HG03025 (cell line): ENCODE data around the gene TM9SF2.
"Not testable (repeated sequence)": the region's sequence is repeated elsewhere in the genome, so short reads cannot be mapped to it uniquely, and the experiment has no call there.

Experiments
- ATAC-seq: cut with Tn5 transposase; IDR thresholded peaks from one replicate; pipeline ENCODE4 v1.9.1; 2021; ENCODE audit warnings: mild to moderate bottlenecking, moderate library complexity; ENCODE audit not compliant: unreplicated experiment, low FRiP score

TM9SF2 gene

DNA sequence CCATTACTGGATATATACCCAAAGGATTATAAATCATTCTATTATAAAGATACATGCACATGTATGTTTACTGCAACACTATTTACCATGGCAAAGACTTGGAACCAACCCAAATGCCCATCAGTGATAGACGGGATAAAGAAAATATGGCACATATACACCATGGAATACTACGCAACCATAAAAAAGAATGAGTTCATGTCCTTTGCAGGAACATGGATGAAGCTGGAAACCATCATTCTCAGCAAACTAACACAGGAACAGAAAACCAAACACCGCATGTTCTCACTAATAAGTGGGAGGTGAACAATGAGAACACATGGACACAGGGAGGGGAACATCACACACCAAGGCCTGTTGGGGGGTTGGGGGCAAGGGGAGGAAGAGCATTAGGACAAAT lies 9.5 kb upstream of the TM9SF2 start:
- not testable (repeated sequence) for ATAC-seq

DNA sequence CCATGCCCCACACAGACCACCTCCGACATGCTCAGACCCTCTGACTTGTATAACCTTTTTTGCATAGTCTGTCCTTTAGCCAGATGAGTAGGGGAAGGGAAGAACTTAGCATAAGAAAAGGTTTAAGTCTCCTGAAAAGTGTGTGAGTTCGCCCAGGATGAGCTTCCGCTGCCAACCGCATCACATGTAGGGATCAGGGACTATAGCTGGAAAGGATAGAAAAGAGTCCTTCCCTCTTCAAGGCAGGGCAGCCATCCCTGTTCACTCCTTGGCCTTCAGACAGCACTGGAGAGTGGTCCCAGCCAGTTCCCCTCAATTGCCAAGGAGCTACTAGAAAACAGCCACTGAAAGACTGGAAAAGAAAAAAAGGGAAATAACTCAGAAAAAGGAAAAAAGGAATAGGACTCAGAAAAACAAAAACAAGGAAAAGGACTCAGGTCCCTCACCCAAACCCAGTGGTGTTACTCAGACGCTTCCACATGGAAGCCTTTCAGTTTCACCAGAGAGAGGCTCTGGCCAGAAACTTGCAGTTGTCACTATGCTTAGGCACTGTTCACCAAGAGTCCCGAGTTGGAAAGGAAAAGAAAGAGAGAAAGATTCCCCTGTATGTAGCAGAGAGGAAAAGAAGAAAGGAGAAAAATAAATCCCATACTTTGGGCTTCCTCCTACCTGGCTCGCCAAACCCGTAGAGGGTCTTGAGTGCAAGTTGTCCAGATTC lies 5.6 kb upstream of the TM9SF2 start:
- no peak for ATAC-seq

GRCh38 chr13:99496184-99497142 lies 4.8 kb upstream of the TM9SF2 start:
- ATAC-seq: peak; percentile 32

- ATAC-seq: peak; percentile 35
These were observed 2.8 kb upstream of the TM9SF2 start for GRCh38 chr13:99498171-99499161.

GRCh38 chr13:99500839-99501183 lies 461 bp upstream of the TM9SF2 start:
- ATAC-seq: peak; percentile 11

- no peak for ATAC-seq
These were observed 603 bp downstream of the TM9SF2 start for GRCh38 chr13:99501848-99502301.

GRCh38 chr13:99505814-99506269 lies 4.6 kb downstream of the TM9SF2 start:
- ATAC-seq: no peak

DNA sequence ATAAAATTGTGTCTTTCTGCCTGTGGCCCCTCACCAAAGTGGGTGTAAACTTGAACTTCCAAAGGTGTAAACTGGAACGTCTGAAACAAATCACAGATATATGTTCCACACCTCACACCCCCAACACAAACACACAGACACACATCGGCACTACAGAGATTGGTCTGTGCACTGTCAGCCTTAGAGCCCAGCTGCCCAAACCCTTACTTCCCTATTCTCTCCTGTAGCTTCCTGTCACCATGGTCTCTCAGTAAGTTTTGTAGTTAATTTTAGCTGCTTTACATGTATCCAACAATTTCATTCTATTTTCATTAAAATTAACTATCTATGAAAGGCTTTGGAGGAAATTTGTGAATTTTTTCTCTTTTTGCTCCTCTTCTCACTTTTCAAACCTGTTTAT lies 5.4 kb downstream of the TM9SF2 start:
- ATAC-seq: peak; percentile 68

GRCh38 chr13:99507054-99507453 lies 5.8 kb downstream of the TM9SF2 start:
- no peak for ATAC-seq

DNA sequence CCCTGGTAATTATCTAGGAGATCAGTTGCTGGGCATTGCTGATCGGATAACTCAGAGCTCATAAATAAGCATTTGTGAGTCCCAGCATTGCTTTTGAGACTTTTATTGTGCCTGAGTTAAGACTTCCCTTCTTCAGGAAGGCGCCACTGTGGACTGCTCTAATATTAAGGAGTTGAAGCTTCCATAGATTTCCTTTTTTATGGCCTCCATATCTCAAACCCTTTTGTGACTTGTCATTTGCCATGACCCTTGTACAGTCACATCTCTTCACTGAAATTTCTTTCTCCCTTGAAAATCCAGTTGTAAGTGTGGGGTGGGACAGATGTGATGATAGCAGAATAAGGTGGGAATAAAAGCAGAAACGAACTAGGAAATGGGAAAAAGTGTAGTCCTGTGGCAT lies 6.3 kb downstream of the TM9SF2 start:
- ATAC-seq: no peak

DNA sequence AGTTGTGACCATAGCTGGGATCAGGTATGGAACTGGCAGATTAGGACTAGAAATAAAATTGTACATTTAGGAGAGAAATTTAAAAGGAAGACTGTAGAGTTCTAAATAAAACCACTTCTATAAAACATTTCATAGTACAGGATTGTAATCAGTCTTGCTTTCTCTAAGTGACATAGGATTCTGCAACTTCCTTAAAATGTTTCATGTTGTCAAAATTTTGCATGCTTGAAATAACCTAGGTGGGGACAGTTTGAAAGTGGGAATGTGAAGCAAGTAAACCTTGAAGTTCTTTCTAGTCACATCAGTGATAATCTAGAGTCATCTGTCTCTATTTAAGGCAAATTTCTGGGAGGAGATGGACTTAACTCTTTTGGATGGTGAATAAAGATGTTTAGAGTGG lies 6.7 kb downstream of the TM9SF2 start:
- ATAC-seq: no peak

- no peak for ATAC-seq
These were observed 8.2 kb downstream of the TM9SF2 start for GRCh38 chr13:99509479-99509878.

GRCh38 chr13:99514801-99515200 lies 13.5 kb downstream of the TM9SF2 start:
- no peak for ATAC-seq

- no peak for ATAC-seq
These were observed 15.1 kb downstream of the TM9SF2 start for GRCh38 chr13:99516153-99516929.

DNA sequence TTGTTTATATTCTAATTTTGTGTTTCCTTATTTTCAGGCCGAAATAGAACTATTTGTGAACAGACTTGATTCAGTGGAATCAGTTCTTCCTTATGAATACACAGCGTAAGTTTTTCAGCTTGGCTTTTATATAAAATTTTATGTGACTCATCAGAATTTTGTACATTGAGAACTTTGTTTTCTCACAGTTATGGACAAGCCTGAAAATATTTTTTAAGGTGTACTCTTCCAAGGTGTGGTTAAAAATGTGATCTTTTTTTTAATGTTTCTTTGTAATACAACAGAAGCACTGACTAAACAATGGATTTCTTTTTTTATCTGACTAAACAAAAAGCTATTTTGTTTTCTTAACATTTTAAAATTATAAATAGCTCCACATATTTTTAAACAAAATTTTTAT lies 16.3 kb downstream of the TM9SF2 start:
- ATAC-seq: no peak

- no peak for ATAC-seq
These were observed 16.7 kb downstream of the TM9SF2 start for GRCh38 chr13:99517984-99518383.

DNA sequence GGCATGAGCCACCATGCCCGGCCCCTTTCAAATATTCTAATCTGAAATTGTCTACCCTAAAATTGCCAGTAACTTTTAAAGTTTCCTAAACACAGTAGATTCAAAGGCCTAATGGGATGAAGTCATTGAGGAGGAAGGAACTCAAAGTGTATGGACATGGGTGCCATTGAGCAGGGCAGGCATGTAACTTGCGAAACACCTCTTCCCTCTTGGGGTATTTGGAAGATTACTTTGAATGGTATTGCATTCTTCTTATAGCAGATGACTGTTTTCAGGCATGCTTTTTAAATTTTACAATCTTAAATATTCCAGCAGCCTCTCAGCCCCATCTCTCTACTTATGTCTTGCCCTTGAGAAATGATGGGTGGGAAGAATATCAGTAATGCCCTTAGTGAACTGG lies 21.0 kb downstream of the TM9SF2 start:
- ATAC-seq: no peak

GRCh38 chr13:99523838-99524237 lies 22.6 kb downstream of the TM9SF2 start:
- ATAC-seq: no peak

DNA sequence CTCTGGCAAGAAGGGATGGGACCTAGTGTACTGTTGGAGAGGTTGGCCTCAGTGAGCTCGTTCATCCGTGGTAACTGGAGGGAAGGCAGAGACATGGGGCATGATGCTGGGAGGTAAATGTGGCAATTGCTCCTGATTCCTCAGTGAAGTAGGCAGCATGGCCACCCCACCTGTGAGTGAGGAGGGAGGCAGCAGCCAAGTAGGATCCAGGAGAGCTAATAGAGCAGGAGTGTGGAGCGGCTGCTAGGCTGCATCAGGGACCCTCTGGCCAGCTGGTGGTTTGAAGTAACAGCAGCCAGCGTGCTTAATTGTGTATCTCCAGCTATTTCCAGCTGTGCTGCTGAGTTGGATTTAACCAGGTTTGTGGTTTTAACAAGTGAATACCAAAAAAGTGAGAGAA lies 24.7 kb downstream of the TM9SF2 start:
- no peak for ATAC-seq

DNA sequence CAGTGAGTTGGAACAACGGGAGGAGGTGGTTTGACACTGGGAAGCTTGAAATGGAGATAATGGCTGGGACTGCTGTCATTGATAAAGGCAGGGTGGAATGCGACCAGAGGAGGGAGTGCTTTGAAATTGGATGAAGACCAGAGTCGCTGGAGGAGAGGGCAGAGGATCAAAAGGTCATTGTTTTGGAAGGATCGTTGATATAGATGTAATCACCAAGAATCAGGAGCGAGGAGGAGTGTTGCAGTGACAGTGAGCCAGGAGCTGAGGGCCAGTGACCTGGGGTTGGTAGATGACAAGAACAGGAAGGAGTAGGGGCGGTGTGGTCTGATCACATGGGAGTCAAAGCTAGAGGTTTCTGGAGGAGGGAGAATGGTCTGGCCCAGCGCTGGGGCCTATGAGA lies 25.3 kb downstream of the TM9SF2 start:
- ATAC-seq: no peak
